IPS-15b (cell line): Measurements from ENCODE around the gene KAT2A.

Experiments used
- H3K27me3 ChIP-seq: one replicate; pipeline ENCODE4 v1.6.1; 2013; ENCODE audit warnings: low read length; ENCODE audit not compliant: control insufficient read depth, insufficient read depth
- H3K36me3 ChIP-seq: one replicate; pipeline ENCODE4 v1.6.1; 2013; ENCODE audit warnings: low read length; ENCODE audit not compliant: control insufficient read depth, insufficient read depth
- H3K4me1 ChIP-seq: one replicate; pipeline ENCODE4 v1.6.1; 2013; ENCODE audit warnings: mild to moderate bottlenecking, low read length; ENCODE audit not compliant: control insufficient read depth, insufficient read depth
- H3K4me3 ChIP-seq: one replicate; pipeline ENCODE4 v1.5.1; 2013; ENCODE audit warnings: low read depth, low read length
- H3K9ac ChIP-seq: one replicate; pipeline ENCODE4 v1.6.1; 2013; ENCODE audit warnings: low read depth, mild to moderate bottlenecking, low read length
- H3K9me3 ChIP-seq: one replicate; pipeline ENCODE4 v1.6.1; 2013; ENCODE audit warnings: mild to moderate bottlenecking, low read length; ENCODE audit not compliant: control insufficient read depth, insufficient read depth

Gene KAT2A

GRCh38 chr17:42120161-42120769, 902 bp downstream of the KAT2A start:
- H3K9me3 ChIP-seq = no peaks in the 10 kb centered on the region
- H3K4me1 ChIP-seq = peaks cover 5% of the 10 kb centered on the region
- H3K4me3 ChIP-seq = peak overlapping the region; percentile 39
- peaks cover 16% of the 10 kb centered on the region for H3K36me3 ChIP-seq
- H3K27me3 ChIP-seq = no peaks in the 10 kb centered on the region
- no peak overlapping the region for H3K9ac ChIP-seq

DNA sequence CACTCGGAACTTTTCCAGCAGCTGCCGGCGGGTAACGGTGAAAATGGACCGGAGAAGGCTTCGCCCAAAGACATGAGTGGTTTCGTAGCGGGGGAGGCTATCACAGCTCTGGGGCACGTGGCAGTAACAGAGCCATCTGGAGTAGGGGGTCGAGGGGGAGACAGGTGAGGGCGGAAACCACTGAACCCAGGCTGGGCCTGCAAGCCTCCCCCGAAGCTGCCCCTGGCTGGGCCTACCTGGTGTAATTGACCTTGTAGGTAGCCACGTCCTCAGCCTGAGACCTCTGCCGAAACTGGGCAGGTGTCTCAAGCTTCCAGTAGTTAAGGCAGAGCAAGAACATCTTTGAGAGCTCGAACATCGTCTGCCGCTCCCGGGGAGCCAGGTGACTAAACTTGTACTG, 1.9 kb downstream of the KAT2A start:
- Histone ChIP-seq H3K9ac (no peak overlapping the region), H3K9me3 (no peaks in the 10 kb centered on the region), H3K4me1 (peaks cover 5% of the 10 kb centered on the region), H3K4me3 (no peak overlapping the region), H3K27me3 (no peaks in the 10 kb centered on the region), H3K36me3 (peaks cover 22% of the 10 kb centered on the region)

DNA sequence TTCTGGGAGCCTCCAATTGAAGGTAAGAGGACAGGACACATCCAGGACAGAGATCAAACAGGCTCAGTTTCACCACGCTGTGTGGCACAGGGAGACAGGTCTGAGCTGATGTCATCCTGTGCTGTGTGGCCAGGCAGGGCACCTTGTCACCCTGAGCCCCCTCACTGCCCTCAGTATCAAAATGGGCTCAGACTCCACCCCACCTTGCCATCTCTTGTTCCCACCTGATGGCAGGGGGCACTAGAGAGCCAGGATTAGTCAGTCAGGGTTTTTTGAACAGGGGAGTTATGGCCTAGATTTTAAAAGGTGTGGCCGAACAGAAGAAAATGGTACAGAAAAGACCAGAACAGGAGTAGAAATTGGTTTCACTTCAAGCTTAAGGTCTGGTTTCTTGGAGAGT, 2.6 kb downstream of the KAT2A start:
- peaks cover 5% of the 10 kb centered on the region for H3K4me1 ChIP-seq
- H3K9me3 ChIP-seq = no peaks in the 10 kb centered on the region
- H3K27me3 ChIP-seq = no peaks in the 10 kb centered on the region
- no peak overlapping the region for H3K4me3 ChIP-seq
- peaks cover 28% of the 10 kb centered on the region for H3K36me3 ChIP-seq
- H3K9ac ChIP-seq = no peak overlapping the region

GRCh38 chr17:42118126-42118510, 3.0 kb downstream of the KAT2A start:
- H3K27me3 ChIP-seq = no peaks in the 10 kb centered on the region
- H3K4me3 ChIP-seq = no peak overlapping the region
- no peak overlapping the region for H3K9ac ChIP-seq
- H3K4me1 ChIP-seq = peaks cover 5% of the 10 kb centered on the region
- H3K9me3 ChIP-seq = no peaks in the 10 kb centered on the region
- H3K36me3 ChIP-seq = peaks cover 31% of the 10 kb centered on the region

DNA sequence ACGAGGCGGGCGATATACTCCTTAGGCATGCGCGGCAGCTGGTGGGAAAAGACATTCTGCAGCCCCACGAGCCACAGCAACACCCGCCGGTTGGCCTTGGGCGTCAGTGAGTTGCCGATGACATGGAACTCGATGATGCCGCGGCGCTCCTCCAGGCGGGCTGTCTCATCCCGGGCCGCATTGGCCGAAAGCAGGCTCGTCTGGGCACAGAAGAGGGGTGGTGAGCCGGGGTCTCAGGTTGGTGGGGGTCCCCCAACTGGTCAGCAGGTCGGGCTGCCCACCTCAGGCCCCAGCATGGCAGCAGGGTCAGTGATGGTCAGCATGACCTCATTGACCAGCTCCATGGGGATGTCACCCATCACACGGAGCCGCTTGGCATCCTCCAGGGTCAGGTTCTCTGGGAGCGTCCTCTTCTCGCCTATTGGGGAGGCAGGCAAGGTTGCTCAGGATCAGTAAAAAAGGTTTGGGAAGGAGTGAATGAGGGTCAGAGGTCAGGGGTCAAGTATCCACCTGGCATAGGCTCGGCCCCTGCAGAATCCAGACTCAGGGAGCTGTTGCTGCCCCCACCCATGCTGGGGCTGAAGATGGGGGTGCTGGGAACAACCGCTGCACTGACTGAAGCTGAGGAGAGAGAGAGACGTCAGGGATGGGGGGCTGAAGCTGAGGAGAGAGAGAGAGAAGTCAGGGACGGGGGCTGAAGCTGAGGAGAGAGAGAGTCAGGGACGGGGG, 3.6 kb downstream of the KAT2A start:
- Histone ChIP-seq H3K9ac (no peak overlapping the region), H3K27me3 (no peaks in the 10 kb centered on the region), H3K4me3 (no peak overlapping the region), H3K36me3 (peaks cover 31% of the 10 kb centered on the region), H3K4me1 (peaks cover 7% of the 10 kb centered on the region), H3K9me3 (no peaks in the 10 kb centered on the region)

GRCh38 chr17:42116705-42117396, 4.3 kb downstream of the KAT2A start:
- H3K36me3 ChIP-seq = peaks cover 31% of the 10 kb centered on the region
- H3K4me3 ChIP-seq = no peak overlapping the region
- H3K4me1 ChIP-seq = peaks cover 7% of the 10 kb centered on the region
- no peaks in the 10 kb centered on the region for H3K27me3 ChIP-seq
- no peak overlapping the region for H3K9ac ChIP-seq
- no peaks in the 10 kb centered on the region for H3K9me3 ChIP-seq

- Histone ChIP-seq H3K36me3 (peaks cover 31% of the 10 kb centered on the region), H3K4me1 (peaks cover 2% of the 10 kb centered on the region), H3K9ac (no peak overlapping the region)
Measured at GRCh38 chr17:42114118-42114517, 7.0 kb downstream of the KAT2A start.

DNA sequence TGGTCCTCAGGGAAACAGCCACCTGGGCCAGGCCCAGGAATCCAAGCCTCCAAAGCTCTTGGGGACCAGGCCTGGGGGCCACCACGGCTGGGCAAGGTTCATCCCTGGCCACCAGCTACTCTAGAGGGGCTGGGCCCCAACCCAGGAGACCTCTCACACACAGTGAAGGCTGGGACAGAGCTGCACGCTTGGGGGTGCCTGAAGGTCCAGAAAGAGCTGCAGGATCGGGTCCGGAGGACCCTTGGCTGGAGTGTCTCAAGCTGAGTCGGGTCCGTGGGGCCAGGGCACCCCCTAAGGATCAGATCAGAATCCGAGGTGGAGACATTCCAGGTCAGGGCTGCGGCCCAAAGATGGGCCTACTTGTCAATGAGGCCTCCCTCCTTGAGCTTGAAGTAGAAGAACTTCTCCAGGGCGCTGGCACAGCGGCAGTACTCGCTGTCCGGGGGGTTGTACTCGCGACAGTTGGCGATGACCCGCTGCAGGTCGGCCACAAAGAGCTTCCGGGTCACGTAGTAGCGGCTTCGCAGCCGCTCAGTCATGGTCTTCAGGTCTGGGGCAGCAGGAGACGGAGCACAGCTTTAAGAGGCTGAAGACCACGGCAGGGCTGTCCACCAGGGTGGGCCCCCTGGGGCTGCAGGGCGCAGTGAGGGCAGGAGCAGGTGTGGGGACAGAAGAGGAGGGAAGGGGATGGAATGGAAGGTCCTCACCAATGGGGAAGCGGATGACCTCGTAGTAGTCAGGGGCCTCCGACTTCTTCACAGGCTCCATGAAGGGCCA, 7.7 kb downstream of the KAT2A start:
- no peaks in the 10 kb centered on the region for H3K9me3 ChIP-seq
- H3K9ac ChIP-seq = no peak overlapping the region
- H3K4me3 ChIP-seq = no peak overlapping the region

More at GRCh38 chr17:42114118-42114517, 7.0 kb downstream of the KAT2A start:
- no peak overlapping the region for H3K4me3 ChIP-seq
- no peaks in the 10 kb centered on the region for H3K9me3 ChIP-seq
- H3K27me3 ChIP-seq = no peaks in the 10 kb centered on the region

DNA sequence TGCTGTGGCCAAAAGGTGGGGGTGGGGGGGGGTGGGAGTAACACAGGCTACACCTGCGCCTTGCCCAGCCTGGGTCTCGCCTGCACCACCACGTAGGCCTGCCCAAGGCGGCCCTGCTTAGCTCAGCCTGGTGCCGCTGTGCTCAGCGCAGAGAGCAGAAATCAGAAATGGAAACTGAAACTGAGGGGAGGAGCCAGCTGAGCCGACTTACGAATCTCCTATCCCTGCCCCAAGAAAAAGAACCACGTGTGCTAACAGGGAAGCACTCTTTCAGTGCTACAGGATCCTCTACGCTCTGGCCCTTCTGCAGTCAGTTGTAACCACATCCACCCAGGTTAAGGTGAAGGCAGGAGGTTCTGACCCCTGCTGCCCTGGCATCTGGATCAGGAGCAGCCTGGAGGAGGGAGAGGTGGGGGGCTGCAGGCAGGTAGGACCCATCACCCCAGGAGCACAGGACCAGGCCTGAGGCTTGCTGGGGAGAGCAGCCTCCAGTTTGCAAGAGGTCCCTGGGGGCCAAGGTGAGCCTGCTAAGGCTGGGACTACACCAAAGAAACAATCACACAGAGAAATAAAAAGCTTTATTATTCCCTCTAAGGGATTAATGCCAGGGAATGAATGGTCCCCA, 8.5 kb downstream of the KAT2A start, which contains the start of gene DHX58:
Gene DHX58, minus strand, starts transcription at position 163 of the 625 bp plus-strand sequence. CDS start 822 bp downstream, outside the sequence.
- H3K27me3 ChIP-seq = no peaks in the 10 kb centered on the region
- H3K4me1 ChIP-seq = peaks cover 6% of the 10 kb centered on the region
- H3K36me3 ChIP-seq = peaks cover 26% of the 10 kb centered on the region
- no peaks in the 10 kb centered on the region for H3K9me3 ChIP-seq
- no peak within 1 kb of the TSS for H3K4me3 ChIP-seq
- H3K9ac ChIP-seq = no peak within 1 kb of the TSS

More for the DNA sequence above, 7.7 kb downstream of the KAT2A start:
- Histone ChIP-seq H3K36me3 (peaks cover 33% of the 10 kb centered on the region), H3K27me3 (no peaks in the 10 kb centered on the region), H3K4me1 (peaks cover 2% of the 10 kb centered on the region)

DNA sequence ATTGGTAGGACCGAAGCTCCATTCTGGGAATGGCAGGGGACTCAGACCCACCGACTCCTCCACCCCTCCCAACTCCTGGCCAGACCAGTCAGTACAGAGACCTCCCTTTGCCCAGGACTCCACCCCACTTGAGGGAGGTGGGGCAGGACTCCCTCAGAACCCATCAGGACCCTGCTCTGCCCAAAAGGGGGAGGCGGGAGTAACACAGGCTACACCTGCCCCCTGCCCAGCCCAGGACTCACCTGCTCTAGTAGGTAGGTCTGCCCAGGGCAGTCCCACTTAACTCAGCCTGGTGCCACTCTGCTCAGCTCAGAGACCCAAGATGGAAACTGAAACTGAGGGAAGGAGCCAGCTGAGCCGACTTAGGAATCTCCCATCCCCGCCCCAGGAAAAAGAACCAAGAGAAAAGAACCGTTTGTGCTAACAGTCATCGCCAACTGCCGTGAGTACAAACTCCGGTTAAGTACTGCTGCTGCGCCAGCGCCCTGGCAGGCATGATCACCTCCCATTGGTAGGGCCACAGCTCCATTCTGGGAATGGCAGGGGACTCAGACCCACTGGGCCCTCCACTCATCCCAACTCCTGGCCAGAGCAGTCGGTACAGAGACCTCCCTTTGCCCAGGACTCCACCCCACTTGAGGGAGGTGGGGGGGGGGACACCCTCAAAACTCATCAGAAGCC, 9.2 kb downstream of the KAT2A start:
- no peaks in the 10 kb centered on the region for H3K9me3 ChIP-seq
- peaks cover 6% of the 10 kb centered on the region for H3K4me1 ChIP-seq
- H3K4me3 ChIP-seq = no peak overlapping the region
- H3K36me3 ChIP-seq = peaks cover 22% of the 10 kb centered on the region
- H3K27me3 ChIP-seq = no peaks in the 10 kb centered on the region
- H3K9ac ChIP-seq = no peak overlapping the region

DNA sequence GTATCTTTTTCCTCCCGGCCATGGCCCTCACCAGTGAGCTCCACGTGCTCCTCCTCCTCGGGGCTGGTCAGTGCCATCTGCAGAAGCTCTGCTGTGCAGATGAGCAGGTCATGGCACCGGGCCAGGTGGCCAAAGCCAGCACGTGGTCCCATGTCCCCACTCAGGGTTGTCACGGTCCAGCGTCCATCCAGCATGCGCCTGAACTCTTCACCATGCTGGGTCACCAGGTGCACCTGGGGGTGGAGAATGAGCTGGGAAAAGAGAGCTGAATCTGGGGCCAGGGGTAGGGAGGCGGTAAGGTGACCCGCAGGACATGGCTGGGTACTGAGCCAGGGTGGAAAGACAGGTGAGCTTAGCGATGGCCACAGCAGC, 9.9 kb downstream of the KAT2A start:
- H3K4me1 ChIP-seq = peaks cover 6% of the 10 kb centered on the region
- H3K9ac ChIP-seq = no peak overlapping the region
- H3K36me3 ChIP-seq = peaks cover 22% of the 10 kb centered on the region
- H3K4me3 ChIP-seq = no peak overlapping the region
- no peaks in the 10 kb centered on the region for H3K27me3 ChIP-seq
- H3K9me3 ChIP-seq = no peaks in the 10 kb centered on the region
